Effector memory CD8-positive, alpha-beta T cell (primary cell): Measurements from ENCODE around the gene NMT1.

Experiments used
- ATAC-seq: fragments of 150-1000 bp; cut with Tn5 transposase; replicated peaks from 2 replicates; pipeline ENCODE4 v1.10.0; 2021; ENCODE audit warnings: mild to moderate bottlenecking, moderate library complexity
- DNase-seq, 3 experiments: peaks; one replicate each; pipeline ENCODE4 v3.0.0; 2021
- H3K27ac Mint-ChIP-seq, 2 donors: one replicate each; pipeline ENCODE4 v1.8.0; 2022; ENCODE audit warnings: mild to moderate bottlenecking in 2 of 2, mixed read lengths in 2 of 2, moderate library complexity in 2 of 2
- H3K27me3 Mint-ChIP-seq, 2 donors: one replicate each; pipeline ENCODE4 v1.8.0; 2022; ENCODE audit warnings: mixed read lengths in 2 of 2
- H3K36me3 Mint-ChIP-seq: one replicate; pipeline ENCODE4 v1.8.0; 2022; ENCODE audit warnings: mild to moderate bottlenecking, moderate library complexity, mixed read lengths; ENCODE audit not compliant: insufficient read depth
- H3K4me1 Mint-ChIP-seq, 2 donors: one replicate each; pipeline ENCODE4 v1.8.0; 2022; ENCODE audit warnings: low read depth in 2 of 2, mixed read lengths in 2 of 2
- H3K4me3 Mint-ChIP-seq, 2 donors: one replicate each; pipeline ENCODE4 v1.8.0; 2022; ENCODE audit warnings: mild to moderate bottlenecking in 2 of 2, mixed read lengths in 2 of 2, moderate library complexity in 2 of 2
- H3K9me3 Mint-ChIP-seq, 2 donors: one replicate each; pipeline ENCODE4 v1.8.0; 2022; ENCODE audit warnings: mixed read lengths in 2 of 2
- total RNA-seq, 9 experiments: gene quantifications; one replicate each; lab custom pipeline; 2026; lab: John Stamatoyannopoulos, UW

Gene NMT1
- total RNA-seq, result 75.3 to 236 (median 179) reads per million in 9 experiments

DNA sequence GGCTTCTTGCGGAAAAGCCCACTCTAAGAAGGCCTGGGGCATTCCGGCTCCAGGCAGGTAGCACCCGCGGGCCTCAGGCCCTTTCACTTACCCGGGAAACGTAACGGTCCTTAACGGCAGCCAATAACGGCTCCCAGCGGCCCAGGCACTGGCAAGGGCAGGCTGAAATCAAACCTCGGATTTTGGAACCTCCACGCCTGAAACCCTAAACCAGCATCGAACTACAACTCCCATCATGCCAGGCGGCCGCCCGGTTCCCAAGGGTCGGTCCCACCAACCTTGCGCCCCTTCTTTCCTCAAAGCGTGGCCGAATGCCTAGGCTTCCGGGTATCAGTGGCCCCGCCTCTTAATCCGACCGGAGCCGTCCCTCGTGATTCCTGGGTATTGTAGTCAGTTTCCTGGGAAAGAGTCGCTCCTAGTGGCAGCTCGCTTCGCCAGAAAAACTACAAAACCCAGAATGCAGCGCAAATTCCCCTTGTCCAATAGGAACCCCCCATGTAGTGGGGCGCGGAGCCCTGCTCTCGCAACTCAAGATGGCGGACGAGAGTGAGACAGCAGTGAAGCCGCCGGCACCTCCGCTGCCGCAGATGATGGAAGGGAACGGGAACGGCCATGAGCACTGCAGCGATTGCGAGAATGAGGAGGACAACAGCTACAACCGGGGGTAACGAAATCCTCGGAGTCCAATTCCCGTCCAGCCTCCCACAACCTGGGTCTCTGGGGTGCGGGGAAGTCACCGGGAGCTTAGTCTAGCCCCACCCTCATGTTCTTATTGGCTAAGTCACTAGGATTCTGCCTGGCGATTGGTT lies at the start of gene NMT1:
NMT1 (plus strand) TSS at position 521 of the 809 bp plus-strand sequence; CDS start at position 534, 13 bp downstream.
- no peaks in the 10 kb centered on the region for H3K9me3 Mint-ChIP-seq
- H3K27me3 Mint-ChIP-seq, result no peaks in the 10 kb centered on the region
- ATAC-seq (peak; percentile 87), DNase-seq (peak; percentile 93 to 95 (median 95))
- H3K4me1 Mint-ChIP-seq, result peaks cover 21 to 26% of the 10 kb centered on the region in 2 donors
- H3K27ac Mint-ChIP-seq, result peak within 1 kb of the TSS; percentile 90 to 96
- H3K36me3 Mint-ChIP-seq, result peaks cover 17% of the 10 kb centered on the region
- H3K4me3 Mint-ChIP-seq, result peak within 1 kb of the TSS; percentile 87 to 93

DNA sequence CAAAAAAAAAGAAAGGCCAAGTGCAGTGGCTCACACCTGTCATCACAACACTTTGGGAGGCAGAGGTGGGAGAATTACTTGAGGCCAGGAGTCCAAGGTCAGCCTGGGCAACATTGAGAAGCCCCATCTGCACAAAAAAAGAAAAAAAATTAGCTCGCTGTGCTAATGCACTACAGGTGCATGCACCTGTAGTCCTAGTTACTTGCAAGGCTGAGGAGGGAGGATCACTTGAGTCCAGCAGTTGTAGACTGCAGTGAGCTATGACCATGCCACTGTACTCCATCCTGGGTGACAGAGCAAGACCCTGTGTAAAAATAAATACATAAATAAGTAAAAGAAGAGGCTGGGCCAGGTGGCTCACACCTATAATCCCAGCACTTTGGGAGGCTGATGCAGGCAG lies 49.4 kb upstream of the NMT1 start:
- no peak overlapping the region for H3K27ac Mint-ChIP-seq
- H3K4me1 Mint-ChIP-seq, result no peaks in the 10 kb centered on the region
- peaks cover 3% of the 10 kb centered on the region for H3K36me3 Mint-ChIP-seq
- DNase-seq (no peak), ATAC-seq (no peak)
- H3K9me3 Mint-ChIP-seq, result no peaks in the 10 kb centered on the region
- peaks cover 31 to 54% of the 10 kb centered on the region in 2 donors for H3K27me3 Mint-ChIP-seq
- H3K4me3 Mint-ChIP-seq, result no peak overlapping the region

DNA sequence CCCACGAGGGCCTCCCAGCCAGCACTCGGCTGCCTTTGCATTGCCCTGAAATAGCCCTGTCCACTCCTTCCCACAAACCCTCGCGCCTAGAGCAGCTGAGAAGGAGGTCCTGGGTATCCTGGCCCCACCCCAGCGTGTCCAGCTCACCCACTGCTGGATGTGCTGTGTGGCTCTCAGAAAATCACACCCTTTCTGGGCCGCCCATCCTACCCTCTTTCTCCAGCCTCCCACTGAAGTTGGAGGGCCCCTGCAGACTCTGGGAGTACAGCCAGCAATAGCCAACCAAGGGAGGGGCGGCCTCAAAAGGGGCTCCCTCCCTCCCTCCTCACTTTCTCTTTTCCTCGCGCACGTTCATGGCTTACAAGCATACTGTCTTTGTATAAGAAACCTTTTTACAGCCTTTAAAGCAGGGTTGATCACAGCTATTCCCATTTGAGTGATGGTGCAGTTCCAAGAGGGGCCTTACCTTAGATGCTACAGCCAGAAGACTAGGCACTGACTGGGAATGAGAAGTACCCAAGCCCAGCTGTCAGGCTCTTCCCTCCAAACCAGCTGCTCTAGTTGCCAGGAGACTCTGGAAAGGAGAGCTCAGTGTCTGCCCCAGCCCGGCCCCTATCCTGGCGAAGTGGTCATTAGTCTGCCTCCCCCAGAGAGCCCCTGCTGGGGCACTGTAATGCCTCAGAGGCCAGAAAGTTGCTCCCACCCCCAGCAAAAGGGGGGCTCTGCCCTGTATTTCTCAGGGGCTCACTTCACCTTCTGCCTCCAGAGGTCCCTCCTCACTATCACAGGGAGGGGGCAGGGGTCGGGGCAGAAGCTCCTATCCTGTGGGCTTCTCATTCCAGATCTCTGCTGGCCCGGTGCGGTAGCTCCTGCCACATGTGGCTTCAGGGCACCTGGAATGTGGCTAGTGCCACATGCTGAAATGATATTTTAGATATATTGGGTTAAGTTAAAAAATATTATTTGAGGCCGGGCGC lies 47.8 kb upstream of the NMT1 start:
- DNase-seq, result no peak
- H3K27ac Mint-ChIP-seq, result no peak overlapping the region
- H3K36me3 Mint-ChIP-seq, result peaks cover 3% of the 10 kb centered on the region
- no peak for ATAC-seq
- H3K4me3 Mint-ChIP-seq, result no peak overlapping the region
- H3K27me3 Mint-ChIP-seq, result peaks cover 19 to 50% of the 10 kb centered on the region in 2 donors
- peaks cover 0 to under 1% of the 10 kb centered on the region in 2 donors for H3K4me1 Mint-ChIP-seq
- no peaks in the 10 kb centered on the region for H3K9me3 Mint-ChIP-seq

DNA sequence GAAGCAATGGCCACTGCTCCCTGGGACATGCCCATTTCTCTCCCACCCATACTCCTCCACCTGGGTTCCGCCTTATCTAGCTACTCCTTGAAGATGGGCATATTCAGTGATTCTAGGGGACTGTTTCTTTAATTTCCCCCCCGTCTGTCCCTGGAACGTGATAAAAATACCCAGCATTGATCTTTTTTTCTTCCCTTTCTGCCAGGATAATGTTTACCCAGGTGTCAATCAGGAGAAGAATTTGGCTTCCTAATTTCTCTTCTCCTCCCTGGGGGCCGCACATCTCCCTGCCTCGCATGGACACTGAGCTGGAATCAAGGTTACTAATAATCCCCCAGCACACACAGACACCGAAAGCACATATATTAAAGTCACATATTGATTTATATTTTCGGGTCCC lies 44.9 kb upstream of the NMT1 start:
- Mint-ChIP-seq H3K4me3 (no peak overlapping the region), H3K36me3 (peaks cover 3% of the 10 kb centered on the region), H3K27me3 (peaks cover 29 to 52% of the 10 kb centered on the region in 2 donors), H3K4me1 (peaks cover 15% of the 10 kb centered on the region in 2 donors), H3K27ac (no peak overlapping the region), H3K9me3 (no peaks in the 10 kb centered on the region)
- ATAC-seq (no peak), DNase-seq (no peak)

DNA sequence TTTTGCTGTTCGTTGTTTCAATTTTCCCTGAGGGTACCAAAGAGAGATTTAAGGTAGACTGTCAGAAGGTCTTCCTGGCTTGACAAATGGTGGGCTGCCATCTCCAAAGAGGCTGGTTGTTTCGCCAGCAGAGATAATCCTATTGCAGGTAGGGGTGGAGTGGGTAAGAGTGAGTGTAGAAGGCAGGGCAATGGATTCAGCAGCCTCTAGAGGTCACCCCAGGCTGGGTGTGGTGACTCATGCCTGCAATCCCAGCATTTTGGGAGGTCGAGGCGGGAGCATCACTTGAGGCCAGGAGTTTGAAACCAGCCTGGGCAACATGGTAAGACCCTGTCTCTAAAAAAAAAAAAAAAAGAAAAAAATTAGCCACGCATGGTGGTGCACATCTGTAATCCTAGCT lies 44.3 kb upstream of the NMT1 start:
- H3K4me3 Mint-ChIP-seq, result no peak overlapping the region
- peaks cover 30 to 56% of the 10 kb centered on the region in 2 donors for H3K27me3 Mint-ChIP-seq

DNA sequence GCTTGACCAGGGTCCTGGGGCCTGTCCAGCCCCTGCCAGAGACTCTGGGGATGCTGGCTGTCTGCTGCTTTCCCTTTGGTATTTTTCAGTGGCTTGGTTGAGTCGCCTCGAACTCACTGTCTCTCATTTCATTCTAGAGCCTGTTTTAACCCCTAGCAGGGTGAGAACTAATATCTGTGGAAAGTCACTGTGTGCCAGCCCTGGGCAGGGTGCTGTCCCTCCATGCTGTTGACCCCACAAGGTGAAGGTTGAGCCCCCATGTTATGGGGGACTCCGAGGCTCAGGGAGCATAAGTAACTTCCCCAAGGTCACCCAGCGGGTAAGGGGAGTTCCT lies 42.6 kb upstream of the NMT1 start:
- Mint-ChIP-seq H3K4me1 (peaks cover 18% of the 10 kb centered on the region in 2 donors), H3K27ac (peak overlapping the region in 1 of 2 donors; percentile 69), H3K4me3 (peak overlapping the region; percentile 88 to 90), H3K9me3 (no peaks in the 10 kb centered on the region), H3K27me3 (peaks cover 30 to 56% of the 10 kb centered on the region in 2 donors), H3K36me3 (peaks cover 3% of the 10 kb centered on the region)
- ATAC-seq (no peak), DNase-seq (no peak)

More for the DNA sequence above, 44.3 kb upstream of the NMT1 start:
- ATAC-seq (no peak), DNase-seq (no peak)
- H3K9me3 Mint-ChIP-seq, result no peaks in the 10 kb centered on the region
- peaks cover 18% of the 10 kb centered on the region in 2 donors for H3K4me1 Mint-ChIP-seq
- peaks cover 3% of the 10 kb centered on the region for H3K36me3 Mint-ChIP-seq
- H3K27ac Mint-ChIP-seq, result no peak overlapping the region

DNA sequence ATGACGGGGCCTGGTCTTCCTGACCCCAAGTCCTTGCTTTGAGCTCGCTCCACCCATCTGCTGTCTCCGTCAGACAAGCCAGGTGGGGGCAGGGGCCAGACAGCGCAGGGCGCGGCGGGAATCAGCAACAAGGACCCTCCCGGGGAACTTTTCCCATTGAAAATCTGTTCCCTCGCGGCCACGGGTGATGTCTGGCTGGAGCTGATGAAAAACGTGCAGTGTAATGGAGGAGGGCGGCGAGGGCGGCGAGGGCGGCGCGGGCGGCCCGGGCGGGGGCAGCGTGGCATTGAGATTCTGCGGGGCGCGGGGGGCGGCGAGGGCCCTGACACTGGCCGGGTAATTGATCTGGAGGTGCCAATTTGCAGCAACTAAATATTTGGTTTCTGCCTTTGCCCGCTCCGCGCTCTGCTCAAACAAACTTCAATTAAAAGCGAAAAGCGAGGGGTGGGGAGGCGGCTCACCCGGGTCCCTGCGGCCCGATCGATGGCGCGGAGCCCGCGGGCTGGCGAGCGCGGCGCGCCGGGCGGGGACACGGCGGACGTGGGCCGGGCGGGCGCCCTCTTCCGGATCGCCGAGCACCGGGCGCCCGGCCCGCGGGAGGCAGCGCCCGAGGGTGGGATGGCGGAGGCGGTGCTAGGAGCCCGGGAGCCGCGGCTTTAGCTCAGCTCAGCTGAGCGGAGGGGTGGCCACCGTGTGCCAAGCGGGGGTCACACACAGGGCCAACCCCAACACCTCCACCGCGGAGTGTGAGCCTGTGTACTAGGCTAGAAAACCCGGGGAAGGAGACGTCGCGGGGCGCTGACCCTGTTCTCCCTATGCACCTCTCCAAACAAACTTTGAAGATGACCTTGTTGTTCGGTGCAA lies 42.0 kb upstream of the NMT1 start:
- Mint-ChIP-seq H3K27ac (peak overlapping the region in 1 of 2 donors; percentile 69), H3K4me3 (peak overlapping the region; percentile 88 to 90), H3K27me3 (peaks cover 30 to 56% of the 10 kb centered on the region in 2 donors), H3K4me1 (peaks cover 18% of the 10 kb centered on the region in 2 donors), H3K36me3 (peaks cover 3% of the 10 kb centered on the region), H3K9me3 (no peaks in the 10 kb centered on the region)
- ATAC-seq, result peak; percentile 71
- peak; percentile 10 to 26 (median 24) for DNase-seq

DNA sequence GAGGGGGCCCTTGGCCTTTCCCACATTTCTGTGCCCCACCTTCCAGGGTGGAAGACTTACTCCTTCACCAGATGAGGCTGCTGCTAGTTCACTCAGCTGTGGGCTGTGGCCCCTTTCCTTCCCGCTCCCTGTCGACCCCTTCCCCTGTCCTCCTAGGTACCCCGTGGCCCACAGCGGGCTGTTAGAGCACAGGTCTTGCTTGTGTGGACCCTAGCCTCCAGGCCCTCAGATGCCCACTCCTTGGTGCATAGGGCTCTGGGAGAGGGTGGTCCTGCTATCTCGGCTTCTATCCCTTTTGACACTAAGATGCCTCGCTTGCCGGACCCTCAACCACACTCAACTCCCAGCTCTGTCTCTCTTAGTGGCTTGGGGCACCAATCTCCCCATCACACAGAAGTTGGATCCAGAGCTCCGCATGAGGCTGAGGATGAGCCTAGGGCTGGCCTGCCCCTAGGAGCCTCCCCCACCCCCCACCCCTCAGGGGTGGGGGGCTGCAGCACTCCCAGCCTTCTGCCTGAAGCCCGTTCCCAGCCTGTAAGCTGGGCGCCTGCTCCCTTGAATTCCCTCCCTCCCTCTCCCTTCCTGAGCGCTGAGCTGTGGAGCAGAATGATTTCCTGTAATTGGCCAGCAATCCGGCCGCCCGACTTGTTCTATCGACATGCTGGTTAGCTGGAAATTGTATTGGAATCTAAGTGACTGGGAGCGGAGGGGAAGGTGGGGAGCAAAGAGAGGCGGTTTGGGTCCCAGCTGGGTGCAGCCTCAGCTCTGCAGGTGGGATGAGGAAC lies 40.6 kb upstream of the NMT1 start:
- Mint-ChIP-seq H3K4me3 (peak overlapping the region; percentile 88 to 90), H3K27ac (peak overlapping the region in 1 of 2 donors; percentile 63), H3K36me3 (peaks cover 3% of the 10 kb centered on the region), H3K4me1 (peaks cover 18% of the 10 kb centered on the region in 2 donors), H3K27me3 (peaks cover 30 to 56% of the 10 kb centered on the region in 2 donors), H3K9me3 (no peaks in the 10 kb centered on the region)
- DNase-seq (no peak), ATAC-seq (no peak)

DNA sequence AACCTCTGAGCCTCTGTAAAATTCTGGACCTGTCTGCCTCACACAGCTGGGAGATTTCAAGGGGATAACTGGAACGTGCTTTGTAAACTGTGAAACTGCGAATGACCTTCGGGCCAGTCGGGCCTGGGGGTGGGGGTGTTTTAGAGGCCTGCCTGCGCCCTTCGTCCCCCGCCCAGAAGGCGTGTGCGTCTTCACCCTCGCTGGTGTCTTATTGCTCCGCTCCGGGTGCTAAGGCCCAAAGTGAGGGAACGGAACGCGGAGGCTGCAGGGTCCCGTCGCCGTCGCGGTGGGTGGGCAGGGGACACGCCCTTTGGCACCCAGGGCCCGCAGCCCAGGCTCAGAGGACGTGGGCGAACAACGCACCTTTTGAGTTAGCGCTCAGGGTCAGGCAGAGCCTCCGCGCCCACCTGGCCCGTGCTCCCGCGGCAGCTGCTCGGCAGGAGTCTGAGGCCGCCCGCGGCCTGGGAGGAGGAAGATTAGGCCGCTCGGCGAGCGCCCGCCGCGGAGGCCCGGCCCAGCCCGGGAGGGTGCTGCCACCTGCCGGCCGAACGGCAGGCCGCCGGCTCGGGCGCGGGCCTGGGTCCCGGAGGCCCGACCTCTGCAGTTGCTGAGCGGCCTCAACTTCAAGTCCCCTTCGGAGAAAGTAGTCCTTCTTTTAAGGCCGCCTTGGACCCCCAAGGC lies 39.4 kb upstream of the NMT1 start:
- H3K27me3 Mint-ChIP-seq, result peaks cover 24 to 45% of the 10 kb centered on the region in 2 donors
- H3K36me3 Mint-ChIP-seq, result peaks cover 5% of the 10 kb centered on the region
- H3K4me1 Mint-ChIP-seq, result peaks cover 18% of the 10 kb centered on the region in 2 donors
- H3K27ac Mint-ChIP-seq, result peak overlapping the region in 1 of 2 donors; percentile 63
- ATAC-seq, result peak; percentile 77
- DNase-seq, result peak; percentile 52 to 63 (median 53)
- H3K4me3 Mint-ChIP-seq, result peak overlapping the region; percentile 56 to 65
- no peaks in the 10 kb centered on the region for H3K9me3 Mint-ChIP-seq

DNA sequence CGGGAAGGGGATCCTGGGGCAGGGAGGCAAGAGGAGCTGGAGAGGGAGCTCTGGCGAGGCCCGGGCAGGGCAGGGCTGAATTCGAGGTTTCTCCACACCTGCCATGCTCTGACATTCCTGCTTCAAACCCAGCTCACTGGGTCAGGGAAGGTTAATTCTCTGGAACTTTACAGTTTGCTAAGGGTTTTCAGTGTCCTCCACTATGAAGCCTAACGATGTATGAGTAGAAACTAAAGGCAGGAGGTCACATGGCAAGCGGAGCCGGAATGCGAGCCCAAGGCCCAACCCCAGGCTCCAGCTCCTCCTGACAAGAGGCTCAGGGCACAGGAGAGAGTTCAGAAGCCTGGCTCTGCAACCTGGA lies 38.8 kb upstream of the NMT1 start:
- DNase-seq (no peak), ATAC-seq (no peak)
- H3K9me3 Mint-ChIP-seq, result no peaks in the 10 kb centered on the region
- H3K27me3 Mint-ChIP-seq, result peaks cover 22 to 41% of the 10 kb centered on the region in 2 donors
- H3K4me1 Mint-ChIP-seq, result peaks cover 18% of the 10 kb centered on the region in 2 donors
- peaks cover 5% of the 10 kb centered on the region for H3K36me3 Mint-ChIP-seq
- H3K27ac Mint-ChIP-seq, result no peak overlapping the region
- peak overlapping the region in 1 of 2 donors; percentile 22 for H3K4me3 Mint-ChIP-seq

DNA sequence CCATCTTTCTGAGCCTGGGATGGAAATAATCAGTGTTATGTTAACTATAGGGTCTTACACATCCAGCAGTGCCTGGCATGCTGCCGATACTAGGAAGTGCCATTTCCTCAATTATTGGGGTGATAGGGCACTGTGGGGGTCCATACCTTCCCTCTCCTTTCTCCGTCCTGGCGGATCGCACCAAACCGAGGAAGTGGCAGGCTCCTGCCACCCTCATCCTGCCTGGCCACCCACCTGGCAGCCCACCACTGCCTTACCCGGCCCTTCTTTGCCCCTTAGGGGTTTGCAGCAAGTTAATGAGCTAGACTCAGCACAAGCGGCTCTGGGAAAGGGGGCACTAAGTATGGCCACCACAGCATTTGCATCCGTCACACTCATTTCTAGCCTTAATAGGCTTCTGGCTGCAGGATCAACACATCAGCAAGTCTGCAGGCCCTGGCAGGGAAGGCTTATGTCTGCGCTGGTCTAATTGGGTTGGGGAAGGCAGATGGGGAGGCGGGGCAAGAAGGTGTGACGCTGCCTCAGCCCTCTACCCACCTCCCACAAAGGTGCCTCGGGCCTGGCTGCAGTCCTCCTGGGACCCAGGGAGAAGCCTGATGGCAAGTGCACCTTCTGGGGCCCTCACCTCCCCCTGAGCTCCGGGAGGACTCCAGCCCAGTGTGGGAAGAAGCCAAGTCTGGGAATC lies 38.3 kb upstream of the NMT1 start:
- ATAC-seq, result no peak

More for the DNA sequence above, 38.3 kb upstream of the NMT1 start:
- Mint-ChIP-seq H3K9me3 (no peaks in the 10 kb centered on the region), H3K4me3 (peak overlapping the region; percentile 11 to 22), H3K4me1 (peaks cover 18% of the 10 kb centered on the region in 2 donors), H3K27ac (peak overlapping the region in 1 of 2 donors; percentile 3), H3K36me3 (peaks cover 5% of the 10 kb centered on the region), H3K27me3 (peaks cover 22 to 39% of the 10 kb centered on the region in 2 donors)
- no peak for DNase-seq
